G401 (cell line): ENCODE results near the gene STK39. TPM values are rescaled to one million over a fixed set of nuclear protein-coding genes. Genes with fewer than 3 reads are reported as not detected.

Source experiments
- DNase-seq: peaks from one replicate; pipeline ENCODE4 v3.0.0-alpha.2; 2015; ENCODE audit warnings: low spot score
- in situ Hi-C: cut with HindIII; loops from 2 replicates; pipeline ENCODE4 v1.10.0; 2016; ENCODE audit warnings: low sequenced_read_pairs, mixed read lengths
- total RNA-seq: library from RNA; depleted of rRNA; stranded (reverse); fragments of >200 nt; shearing (Covaris generic); gene quantifications from 2 replicates; pipeline ENCODE4 v1.2.3, GENCODE V29; 2014

STK39 gene
- total RNA-seq, 1 experiment from 2014 or later, result not detected

DNA sequence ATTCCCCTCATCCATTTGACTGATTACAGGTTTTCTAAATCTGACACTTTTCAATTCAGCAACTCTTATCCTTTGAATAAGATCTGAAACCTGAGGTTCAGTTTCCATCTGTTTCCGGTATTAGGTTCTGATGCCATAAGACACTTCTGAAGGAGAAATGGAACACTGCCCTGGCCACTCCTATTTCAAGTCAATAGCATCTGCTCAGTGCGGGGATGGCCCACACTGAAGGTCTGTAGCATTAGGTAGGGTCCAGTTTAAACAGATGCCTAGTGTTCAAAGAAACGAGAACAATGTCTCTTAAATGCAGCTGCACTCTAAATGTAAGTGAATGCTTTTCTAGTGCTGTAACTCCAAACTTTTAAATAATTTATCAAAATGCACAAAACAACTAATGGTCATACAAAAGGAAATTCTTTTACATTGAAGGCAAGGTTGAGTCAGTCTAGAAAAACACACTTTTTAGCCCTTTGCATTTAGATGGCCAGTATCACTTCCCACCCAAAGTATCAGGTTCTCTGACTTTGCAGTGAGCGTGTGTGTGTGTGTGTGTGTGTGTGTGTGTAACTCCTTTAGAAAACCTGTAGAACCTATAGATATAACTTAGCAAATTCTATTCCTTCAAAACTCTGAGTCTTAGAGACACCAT lies 78.2 kb downstream of the STK39 start:
- in situ Hi-C loops, result no loop called here
- DNase-seq, result no peak

DNA sequence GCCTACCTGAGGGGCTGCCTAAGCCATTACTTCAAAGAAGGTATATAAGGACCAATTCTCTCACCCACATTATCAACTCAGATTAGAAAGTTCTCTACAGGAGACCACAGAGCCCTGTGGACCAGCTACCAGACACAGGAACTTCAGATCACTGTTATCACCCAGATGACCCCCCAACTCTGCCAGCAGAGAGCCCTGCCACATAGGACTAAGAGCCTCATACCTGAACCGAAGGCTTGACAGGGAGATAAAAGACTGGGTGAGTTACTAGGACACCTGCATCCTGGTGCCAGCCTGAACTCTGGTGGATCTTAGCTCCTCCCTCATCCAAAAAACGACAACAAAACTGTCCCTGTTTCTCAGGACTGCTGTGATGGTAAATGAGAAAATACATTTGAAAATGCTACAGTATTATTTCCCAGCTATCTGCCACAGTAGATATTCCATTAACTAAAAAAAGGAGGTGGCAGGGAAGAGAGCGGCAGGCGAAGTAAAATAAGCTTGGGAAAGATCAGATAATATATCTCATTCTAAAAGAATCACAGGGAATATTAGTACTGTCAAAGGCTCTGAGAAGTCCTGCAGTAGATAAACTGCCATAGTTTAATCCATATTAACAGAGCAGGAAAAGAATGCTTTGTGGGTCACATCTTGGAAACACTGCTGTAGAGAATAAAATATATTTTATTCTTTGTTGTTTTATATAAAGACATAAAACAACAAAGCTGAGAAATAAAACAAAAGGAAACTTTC lies 79.7 kb downstream of the STK39 start:
- in situ Hi-C loops, result no loop called here
- no peak for DNase-seq

DNA sequence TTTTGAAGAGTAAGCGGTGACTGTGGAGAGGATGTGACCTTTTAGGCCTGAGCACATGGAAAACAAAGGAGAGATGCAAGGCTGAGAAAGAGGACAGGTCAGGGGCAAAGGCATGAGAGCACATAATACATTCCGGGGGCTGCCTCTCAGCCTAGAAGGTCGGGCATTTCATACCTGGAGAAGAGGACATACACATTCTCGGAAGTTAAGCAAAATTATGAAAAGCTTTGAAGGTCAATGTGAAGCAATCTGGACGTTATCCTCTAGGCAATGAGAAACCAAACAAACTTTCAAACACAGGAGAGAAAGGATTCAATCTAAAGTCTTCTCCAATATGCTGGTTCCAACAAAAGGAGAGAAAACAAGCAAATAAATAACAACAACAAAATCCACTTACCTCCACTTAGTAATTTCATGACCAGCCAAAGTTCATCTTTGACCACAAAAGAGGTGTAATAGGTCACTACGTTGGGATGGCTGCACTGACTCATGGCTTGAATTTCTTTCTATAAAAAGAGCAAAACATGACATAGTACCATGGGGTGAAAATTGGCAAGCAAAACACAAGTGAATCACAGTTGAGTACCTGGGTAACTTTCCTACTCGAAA lies 80.4 kb downstream of the STK39 start:
- in situ Hi-C loops, result no loop called here
- no peak for DNase-seq

DNA sequence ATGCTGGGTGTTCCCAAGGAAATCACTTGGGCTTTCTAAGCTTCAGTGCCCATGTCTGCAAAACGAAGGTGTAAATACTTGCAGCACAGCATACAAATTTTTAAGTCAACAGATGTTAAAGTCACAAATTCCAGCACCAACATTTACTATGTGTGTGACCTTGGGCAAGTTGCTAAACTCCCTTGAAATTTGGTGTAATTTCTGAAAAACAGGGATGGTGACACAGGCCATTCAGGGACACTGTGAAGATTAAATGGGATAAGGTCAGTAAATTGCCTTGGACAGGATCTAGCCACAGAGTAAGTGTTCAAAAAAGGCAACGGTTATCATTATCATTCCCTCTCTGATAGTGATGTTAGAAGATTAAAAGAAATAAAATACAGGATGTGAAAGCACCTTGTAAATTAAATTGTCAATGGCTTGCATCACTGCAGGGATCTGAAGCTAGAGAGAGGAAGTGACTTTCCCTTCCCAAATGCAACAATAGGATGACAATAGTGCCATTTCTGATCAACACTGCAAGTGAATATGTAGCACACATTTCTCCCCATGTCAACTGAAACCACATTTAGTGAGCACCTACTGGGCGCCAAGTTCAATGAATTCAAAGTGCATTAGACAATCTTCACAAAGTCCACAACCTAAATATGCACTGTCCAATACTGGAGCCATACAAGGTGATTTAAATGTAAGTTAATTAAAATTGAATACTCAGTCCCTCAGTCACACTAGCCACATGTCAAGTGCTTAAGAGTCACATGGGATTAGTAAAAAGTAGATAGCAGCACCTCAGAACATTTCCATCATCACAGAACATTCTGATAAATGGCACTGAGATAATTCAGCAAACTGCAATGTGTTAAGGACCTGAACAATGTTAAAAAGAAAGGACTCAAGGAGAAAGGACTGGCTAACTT lies 81.2 kb downstream of the STK39 start:
- in situ Hi-C loops, result no loop called here
- no peak for DNase-seq

DNA sequence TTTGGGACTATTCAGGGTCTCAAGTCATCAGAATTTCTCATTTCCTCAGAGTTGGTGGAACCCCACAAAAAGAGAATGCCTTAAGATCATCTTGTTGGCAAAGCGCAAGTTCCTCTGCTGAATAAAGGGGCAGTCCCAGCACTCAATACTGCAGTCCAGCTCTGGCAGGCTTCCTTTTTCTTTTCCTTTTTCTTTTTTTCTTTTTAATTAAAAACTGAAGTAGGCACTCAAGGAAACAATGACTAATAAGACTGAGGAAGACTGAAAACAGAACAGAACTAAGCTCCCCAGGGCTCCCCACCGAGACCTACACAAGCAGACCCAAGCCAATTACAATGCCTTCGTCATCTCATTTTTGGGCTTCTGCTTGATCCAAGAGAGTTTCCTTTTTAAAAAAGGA lies 82.0 kb downstream of the STK39 start:
- in situ Hi-C loops, result no loop called here
- DNase-seq, result no peak

DNA sequence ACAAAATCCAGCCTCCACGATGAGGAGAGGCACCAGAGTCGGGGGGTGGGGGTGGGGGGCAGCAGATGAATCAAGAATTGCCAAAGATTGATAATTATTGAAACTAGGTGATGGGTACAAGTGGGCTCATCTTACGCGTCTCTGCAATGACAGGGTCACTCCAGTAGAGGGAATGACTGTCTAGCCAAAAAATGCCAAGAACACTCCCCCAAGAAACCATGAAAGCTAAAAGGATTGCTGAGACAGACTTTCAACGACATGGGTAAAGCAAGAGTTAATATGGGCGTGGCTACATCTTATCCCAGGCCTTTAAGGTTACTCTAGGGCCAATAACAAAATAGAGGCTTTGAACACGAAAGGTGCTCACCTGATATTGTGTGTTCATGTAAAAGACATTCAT lies 86.5 kb downstream of the STK39 start:
- DNase-seq, result no peak
- in situ Hi-C loops, result no loop called here

DNA sequence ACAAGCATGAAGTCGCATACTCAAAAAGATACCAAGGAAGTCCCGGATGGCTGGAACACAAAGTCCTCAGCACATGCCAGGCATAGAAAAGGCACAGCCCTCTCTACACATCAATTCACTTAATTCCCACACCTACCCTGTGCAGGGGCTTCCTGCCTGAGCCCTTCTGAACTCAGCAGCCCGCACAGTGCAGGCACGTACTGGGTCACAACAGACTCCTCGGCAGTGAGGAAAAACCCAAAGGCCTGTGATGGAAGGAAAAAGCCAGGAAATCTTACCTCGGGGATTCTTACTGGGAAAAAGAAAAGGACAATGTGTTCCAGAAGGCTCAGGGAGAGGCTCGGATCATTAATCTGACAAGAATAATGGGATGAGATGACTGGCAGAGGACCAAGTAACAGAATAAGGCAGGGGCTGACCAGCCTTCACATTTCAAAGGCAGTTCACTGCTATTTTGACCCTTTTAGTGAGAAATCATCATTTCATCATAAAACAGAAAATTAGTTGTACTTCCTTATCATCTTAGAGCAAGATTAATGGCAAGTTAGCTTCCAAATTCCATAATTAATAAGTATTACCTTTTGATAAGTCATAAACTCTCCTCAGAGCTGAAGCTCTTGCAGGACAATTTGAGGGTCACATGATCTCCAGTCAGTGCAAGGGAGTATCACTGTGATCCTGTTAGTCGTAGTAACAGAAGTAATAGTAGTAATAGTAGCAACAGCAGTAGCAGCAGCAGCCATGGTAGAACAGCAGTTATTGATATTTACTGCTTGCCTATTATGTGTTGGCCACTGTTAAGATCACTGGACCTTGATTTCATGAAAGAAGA lies 87.4 kb downstream of the STK39 start:
- in situ Hi-C loops, result no loop called here
- DNase-seq, result no peak

DNA sequence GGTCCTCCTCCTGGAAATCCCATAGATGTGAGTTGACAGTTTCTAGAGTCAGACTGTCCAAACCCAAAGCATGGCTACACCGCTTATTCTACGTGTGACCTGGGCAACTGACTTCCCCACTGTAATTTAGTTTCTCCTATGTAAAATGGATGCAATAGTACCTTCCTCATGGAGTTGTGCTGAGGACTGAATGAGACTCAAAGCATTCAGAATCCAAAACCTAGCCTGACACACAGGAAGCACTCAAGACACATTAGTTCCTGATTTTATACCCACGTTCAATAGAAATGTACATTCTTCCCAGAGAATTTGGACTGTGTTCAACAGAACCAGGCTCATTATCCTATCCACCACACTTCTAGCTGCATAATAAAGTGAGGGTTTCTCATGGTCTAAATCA lies 88.8 kb downstream of the STK39 start:
- in situ Hi-C loops, result no loop called here
- DNase-seq, result no peak

DNA sequence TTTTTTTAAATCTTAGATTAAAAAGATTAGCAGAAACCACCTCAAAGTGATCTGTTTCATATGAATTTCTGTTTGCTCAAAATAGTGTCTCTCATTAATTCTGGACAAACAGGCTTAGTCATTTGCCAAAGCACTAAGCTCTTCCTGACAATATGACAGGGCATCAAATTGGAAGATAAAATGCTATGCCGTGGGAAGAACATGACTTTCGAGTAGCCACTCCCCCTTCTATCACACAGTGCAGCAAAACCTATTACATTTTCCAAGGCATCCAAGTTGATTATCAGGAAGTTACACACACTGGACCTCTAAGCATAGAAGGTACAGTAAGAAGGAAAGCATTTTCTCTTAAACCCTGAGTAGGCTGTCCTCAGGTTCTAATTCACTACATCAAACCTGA lies 89.5 kb downstream of the STK39 start:
- in situ Hi-C loops, result no loop called here
- no peak for DNase-seq

DNA sequence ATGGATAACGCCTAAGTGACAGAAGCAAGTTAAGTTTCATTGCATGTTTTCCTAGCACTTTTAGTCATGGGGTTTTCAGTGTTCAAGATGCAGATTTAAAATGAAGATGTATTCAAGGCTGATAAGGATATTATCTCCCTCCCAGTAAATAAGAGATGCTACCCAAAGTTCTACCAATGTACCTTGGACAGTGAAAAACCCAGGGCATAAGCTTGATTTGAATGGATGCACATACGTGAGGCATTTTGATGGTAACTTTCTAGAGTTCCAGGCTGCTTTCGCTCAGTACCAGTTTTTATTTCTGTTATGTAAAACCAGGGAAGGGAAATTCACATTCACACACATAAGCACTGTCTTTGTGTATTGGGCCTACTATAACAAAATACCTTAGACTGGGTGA lies 90.3 kb downstream of the STK39 start:
- no peak for DNase-seq
- in situ Hi-C loops, result no loop called here

DNA sequence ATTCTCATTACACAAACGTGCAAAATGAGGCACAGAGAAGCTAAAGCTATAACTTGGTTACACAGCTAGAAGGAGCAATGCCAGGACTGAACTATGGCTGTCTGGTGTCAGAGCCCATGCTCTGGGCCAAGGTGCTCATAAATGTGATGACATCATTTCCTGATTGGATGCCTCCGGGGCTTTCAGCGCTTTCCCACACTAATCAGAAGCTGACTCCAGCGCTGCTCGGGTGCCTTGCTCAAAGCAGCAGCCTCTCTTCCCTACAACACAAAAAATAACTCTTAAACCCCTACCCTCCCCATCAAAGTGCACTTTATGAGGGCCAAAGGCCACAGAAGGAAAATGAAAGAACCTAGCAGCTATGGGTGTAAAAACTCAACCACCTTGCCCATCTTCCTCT lies 90.7 kb downstream of the STK39 start:
- DNase-seq, result no peak
- in situ Hi-C loops, result no loop called here

DNA sequence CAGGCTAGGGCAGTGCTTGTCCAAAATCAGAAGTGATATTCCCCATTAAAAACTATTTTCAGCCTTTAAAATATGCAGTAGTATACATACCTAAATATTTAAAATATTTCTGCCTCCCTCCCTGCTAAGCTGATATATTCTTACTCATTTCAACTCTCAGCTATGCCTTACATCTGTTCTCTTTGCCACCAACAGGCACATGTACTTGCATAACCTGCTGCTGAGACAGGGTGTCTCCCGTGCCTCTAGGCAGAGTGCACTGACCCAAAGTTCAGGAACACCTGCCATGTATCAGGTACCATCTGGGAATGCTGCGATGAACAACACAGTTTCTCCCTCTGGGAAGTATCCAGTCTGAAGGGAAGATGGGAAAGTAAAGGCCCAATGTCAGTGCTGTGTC lies 91.7 kb downstream of the STK39 start:
- DNase-seq, result peak; percentile 32
- in situ Hi-C loops, result no loop called here

DNA sequence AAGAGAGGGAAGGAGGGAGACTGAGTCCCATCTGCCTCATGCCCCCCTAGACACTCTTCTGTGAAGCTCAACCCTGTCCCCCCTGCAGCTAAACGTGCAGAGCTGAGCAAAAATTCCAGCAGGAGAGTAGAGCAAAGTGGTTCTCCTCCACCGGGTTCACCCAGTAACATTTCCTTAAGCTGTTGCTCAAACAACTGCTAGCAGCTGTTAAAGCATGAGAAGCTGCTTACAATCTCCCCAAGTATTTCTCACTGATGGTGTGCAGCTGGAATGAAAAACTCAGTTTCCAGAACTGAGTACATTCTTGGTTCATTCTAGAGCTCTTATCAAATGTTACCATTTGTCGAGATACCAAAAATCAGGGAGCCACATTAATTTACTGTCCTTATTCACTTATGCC lies 92.3 kb downstream of the STK39 start:
- in situ Hi-C loops, result no loop called here
- DNase-seq, result no peak

DNA sequence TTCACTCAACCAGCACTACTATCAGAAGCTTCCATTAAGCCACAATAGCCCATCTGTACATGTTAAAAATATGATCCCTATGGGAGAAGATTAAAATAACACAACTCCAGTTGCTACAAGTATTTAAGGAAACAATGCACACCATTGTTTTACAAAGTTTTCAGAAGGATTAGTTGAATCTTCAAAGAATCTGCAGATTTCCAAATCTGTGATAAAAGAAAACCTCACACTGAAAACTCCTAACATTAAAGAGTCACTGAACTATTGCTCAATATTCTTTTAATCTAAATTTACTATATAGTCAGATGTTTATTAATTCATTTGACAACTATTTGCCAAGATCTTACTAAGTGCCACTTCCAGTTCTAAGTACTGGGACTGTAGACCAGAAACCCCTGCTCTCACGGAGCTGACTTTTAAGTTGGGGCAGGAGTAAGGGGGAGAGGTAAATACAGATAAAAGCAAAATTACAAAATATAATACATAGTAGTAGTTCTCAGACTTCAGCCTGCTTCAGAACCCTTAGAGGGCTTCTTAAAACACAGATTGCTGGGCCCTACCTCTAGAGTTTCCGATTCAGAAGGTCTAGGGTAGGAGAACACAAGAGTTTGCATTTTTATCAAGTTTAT lies 94.4 kb downstream of the STK39 start:
- in situ Hi-C loops, result no loop called here
- no peak for DNase-seq

DNA sequence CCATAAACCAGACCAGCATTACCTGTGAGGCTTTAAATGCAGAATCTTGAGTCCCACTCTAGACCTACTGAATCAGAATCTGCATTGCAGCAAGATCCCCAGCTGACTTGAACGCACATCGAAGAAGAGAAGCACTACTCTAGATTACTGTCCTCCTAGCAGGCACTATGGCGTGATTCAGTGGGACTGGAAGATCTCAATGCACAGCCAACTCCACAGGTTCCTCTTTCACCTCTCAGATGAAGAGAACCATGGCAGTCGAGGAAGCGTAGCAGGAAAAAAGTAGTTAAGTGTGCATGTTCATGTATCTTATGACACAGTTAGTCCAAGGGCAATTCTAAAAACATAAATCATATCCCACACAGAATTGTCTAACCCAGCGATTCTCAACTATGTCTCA lies 97.4 kb downstream of the STK39 start:
- in situ Hi-C loops, result no loop called here
- DNase-seq, result no peak

DNA sequence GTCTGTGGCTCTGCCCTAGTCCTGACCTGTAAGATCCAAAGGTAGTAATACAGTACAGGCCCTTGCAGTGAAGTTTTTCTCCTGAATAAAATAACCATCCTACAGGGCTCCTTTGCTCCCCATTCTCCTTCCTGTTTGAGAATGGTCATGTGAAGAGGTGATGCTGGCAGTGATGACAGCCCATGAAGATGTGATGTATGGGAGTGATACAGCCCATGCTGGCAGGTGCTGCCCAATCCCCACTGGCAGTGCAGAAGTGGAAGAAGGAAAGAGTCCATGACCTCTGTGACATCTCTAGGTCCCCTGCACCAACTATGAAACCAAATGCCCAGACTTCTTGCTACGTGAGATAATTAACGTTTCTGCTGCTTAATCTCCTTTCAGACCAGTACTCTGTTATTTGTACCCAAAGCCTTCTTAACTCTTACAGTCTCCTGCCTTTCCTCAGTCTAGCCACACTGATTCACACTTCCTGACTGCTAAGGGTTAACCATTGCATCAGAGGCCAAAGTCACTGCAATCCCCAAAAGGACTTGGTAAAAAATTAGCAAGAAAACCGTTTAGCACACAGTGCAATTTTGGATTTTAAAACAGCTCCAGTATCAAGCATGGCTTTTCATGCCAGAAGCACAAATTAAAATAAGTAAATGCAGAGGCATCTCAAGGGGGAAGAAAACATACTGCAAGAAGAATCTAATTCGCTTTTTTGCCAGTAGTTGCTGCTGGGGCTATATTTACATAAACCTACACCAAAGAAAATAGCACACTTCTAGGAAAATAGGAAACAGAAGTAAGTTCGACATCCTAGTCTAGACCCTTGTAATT lies 98.0 kb downstream of the STK39 start:
- no peak for DNase-seq
- in situ Hi-C loops, result no loop called here

DNA sequence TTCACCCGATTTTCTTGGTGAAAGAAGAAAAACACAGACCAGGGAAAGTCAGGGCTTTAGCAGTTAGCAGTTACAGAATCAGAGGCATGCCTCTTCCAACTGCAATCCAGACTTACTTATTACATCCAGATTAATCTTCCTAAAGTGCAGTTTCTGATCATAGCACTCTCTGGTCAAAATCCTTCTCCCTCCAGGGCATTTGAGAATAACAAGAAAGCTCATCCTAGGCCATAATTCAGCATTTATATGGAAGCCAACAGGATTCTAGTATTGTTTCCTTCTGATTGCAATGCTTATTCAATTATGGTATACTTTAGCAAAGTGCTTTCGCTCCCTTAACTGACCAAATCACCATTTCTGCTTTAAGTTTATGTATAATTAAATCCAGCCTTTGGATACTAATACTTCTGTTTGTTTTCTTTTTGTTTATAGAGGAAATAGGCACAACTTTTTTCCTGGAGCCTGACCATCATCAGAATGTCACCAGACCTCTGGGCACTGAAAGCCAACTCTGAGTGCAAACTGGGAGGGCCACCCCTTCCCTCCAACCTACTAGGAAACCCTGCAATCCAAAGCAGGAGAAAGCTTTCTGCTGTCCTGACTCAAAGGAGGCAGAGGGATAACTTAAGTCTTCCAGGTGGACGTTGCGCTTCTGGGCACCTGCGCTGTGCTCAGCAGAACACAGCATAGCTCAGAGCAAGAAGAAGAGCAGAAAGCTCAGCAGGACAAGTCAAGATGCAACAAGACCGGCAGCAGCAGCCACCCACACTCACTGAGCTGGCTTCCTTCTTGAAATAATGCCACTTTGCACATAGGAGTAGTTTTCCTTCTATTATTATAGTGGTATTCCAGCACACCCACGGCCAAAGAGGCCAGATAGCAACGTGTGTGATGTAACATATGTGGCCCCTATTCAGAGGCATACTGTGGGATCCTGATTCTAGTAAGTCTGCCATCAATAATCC lies 99.3 kb downstream of the STK39 start:
- in situ Hi-C loops, result no loop called here
- DNase-seq, result no peak
